Mesenchymal stem cell (in vitro differentiated cells and primary cell): ENCODE data around the gene GNAT1.

Experiments used
- DNase-seq: peaks from one replicate; pipeline ENCODE4 v3.0.0-alpha.2; 2013
- H2AFZ ChIP-seq: one replicate; pipeline ENCODE4 v1.6.1; 2013; ENCODE audit warnings: low read depth, mild to moderate bottlenecking, control low read depth, inconsistent platforms, low read length, moderate library complexity
- H2AK5ac ChIP-seq: 2 replicates; pipeline ENCODE4 v1.6.1; 2013; ENCODE audit warnings: low read length, moderate library complexity, mild to moderate bottlenecking, inconsistent platforms; ENCODE audit not compliant: severe bottlenecking
- H2BK120ac ChIP-seq: one replicate; pipeline ENCODE4 v1.6.1; 2013; ENCODE audit warnings: low read depth, mild to moderate bottlenecking, inconsistent platforms, low read length, moderate library complexity
- H2BK12ac ChIP-seq, 2 experiments: one replicate each; pipeline ENCODE4 v1.6.1; 2013; ENCODE audit warnings: inconsistent platforms in 2 of 2, low read length in 2 of 2, mild to moderate bottlenecking in 2 of 2, moderate library complexity in 2 of 2, control low read depth in 1 of 2
- H2BK15ac ChIP-seq: one replicate; pipeline ENCODE4 v1.6.1; 2013; ENCODE audit warnings: mild to moderate bottlenecking, low read depth, inconsistent platforms; ENCODE audit not compliant: poor library complexity, severe bottlenecking
- H2BK5ac ChIP-seq: 2 replicates; pipeline ENCODE4 v1.6.1; 2013; ENCODE audit warnings: low read depth, mild to moderate bottlenecking, low read length, control low read depth, inconsistent platforms; ENCODE audit not compliant: poor library complexity, severe bottlenecking
- H3K14ac ChIP-seq, 2 experiments: one replicate each; pipeline ENCODE4 v1.6.1; 2013; ENCODE audit warnings: inconsistent platforms in 2 of 2, low read length in 2 of 2, control low read depth in 1 of 2, mild to moderate bottlenecking in 1 of 2, moderate library complexity in 1 of 2
- H3K18ac ChIP-seq, 2 experiments: one replicate each; pipeline ENCODE4 v1.6.1; 2013; ENCODE audit warnings: inconsistent platforms in 2 of 2, low read length in 2 of 2, control low read depth in 1 of 2, low read depth in 1 of 2, mild to moderate bottlenecking in 1 of 2
- H3K23ac ChIP-seq, 2 experiments: one replicate each; pipeline ENCODE4 v1.6.1; 2013; ENCODE audit warnings: inconsistent platforms in 2 of 2, low read length in 2 of 2, mild to moderate bottlenecking in 2 of 2, moderate library complexity in 2 of 2, control low read depth in 1 of 2
- H3K27ac ChIP-seq: 2 replicates; pipeline ENCODE4 v1.5.1; 2013; ENCODE audit warnings: mild to moderate bottlenecking, moderate library complexity, low read length, control low read depth, inconsistent platforms; ENCODE audit not compliant: poor library complexity, severe bottlenecking
- H3K27me3 ChIP-seq, 2 experiments: 2 replicates each; pipeline versions ENCODE4 v1.6.1 to v1.7.0; 2013; ENCODE audit warnings: low read length in 2 of 2, mild to moderate bottlenecking in 2 of 2, moderate library complexity in 2 of 2, control low read depth in 1 of 2, inconsistent platforms in 1 of 2; ENCODE audit not compliant: control insufficient read depth in 1 of 2, insufficient read depth in 1 of 2
- H3K36me3 ChIP-seq, 2 experiments: 2 replicates each; pipeline versions ENCODE4 v1.6.1 to v1.7.0; 2013; ENCODE audit warnings: low read length in 2 of 2, control low read depth in 1 of 2, inconsistent platforms in 1 of 2, low read depth in 1 of 2, mild to moderate bottlenecking in 1 of 2; ENCODE audit not compliant: insufficient read depth in 2 of 2, control insufficient read depth in 1 of 2
- H3K4ac ChIP-seq, 2 experiments: one replicate each; pipeline ENCODE4 v1.6.1; 2013; ENCODE audit warnings: inconsistent platforms in 2 of 2, low read length in 2 of 2, mild to moderate bottlenecking in 2 of 2, moderate library complexity in 2 of 2, control low read depth in 1 of 2, low read depth in 1 of 2
- H3K4me1 ChIP-seq: 2 replicates; pipeline ENCODE4 v1.6.1; 2013; ENCODE audit warnings: low read depth, low read length, control low read depth; ENCODE audit not compliant: control insufficient read depth, insufficient read depth
- H3K4me2 ChIP-seq: 2 replicates; pipeline ENCODE4 v1.6.1; 2013; ENCODE audit warnings: low read length, mild to moderate bottlenecking, inconsistent platforms; ENCODE audit not compliant: poor library complexity, severe bottlenecking
- H3K4me3 ChIP-seq, 2 experiments: 2 replicates each; pipeline versions ENCODE4 v1.5.1 to v1.7.0; 2013; ENCODE audit warnings: low read length in 2 of 2, mild to moderate bottlenecking in 2 of 2, control low read depth in 1 of 2, low read depth in 1 of 2; ENCODE audit not compliant: insufficient read depth in 1 of 2
- H3K79me1 ChIP-seq: replicated peaks from 2 replicates; pipeline ENCODE4 v1.6.1; 2013; ENCODE audit warnings: mild to moderate bottlenecking, control low read depth, low read length, inconsistent platforms; ENCODE audit not compliant: poor library complexity, severe bottlenecking
- H3K9ac ChIP-seq: 2 replicates; pipeline ENCODE4 v1.7.0; 2013; ENCODE audit warnings: mild to moderate bottlenecking, low read length, moderate library complexity
- H3K9me3 ChIP-seq: 2 replicates; pipeline ENCODE4 v1.7.0; 2013; ENCODE audit warnings: mild to moderate bottlenecking, low read length; ENCODE audit not compliant: control insufficient read depth
- H4K8ac ChIP-seq: one replicate; pipeline ENCODE4 v1.6.1; 2013; ENCODE audit warnings: inconsistent platforms, mild to moderate bottlenecking, low read length, moderate library complexity
- H4K91ac ChIP-seq: one replicate; pipeline ENCODE4 v1.6.1; 2013; ENCODE audit warnings: mild to moderate bottlenecking, low read length, inconsistent platforms
- whole genome bisulfite sequencing: methylation state at CpG from one replicate; pipeline ENCODE4 v1.1.7; 2013; ENCODE audit warnings: mixed read lengths; 5-methylcytosine and 5-hydroxymethylcytosine counted together

The GNAT1 gene

GRCh38 chr3:50237754-50238548, 46.5 kb downstream of the GNAT1 start:
- Histone ChIP-seq H2BK15ac (no peak overlapping the region), H3K18ac (peak overlapping the region; percentile 92 to 97), H4K8ac (peak overlapping the region; percentile 91), H3K4me3 (peak overlapping the region; percentile 88 to 100), H3K9ac (peak overlapping the region; percentile 96), H3K36me3 (peaks cover 18 to 36% of the 10 kb centered on the region in 2 experiments), H3K27ac (peak overlapping the region; percentile 92), H3K79me1 (peaks cover 6% of the 10 kb centered on the region), H2BK12ac (peak overlapping the region in 1 of 2 experiments; percentile 6), H3K27me3 (no peaks in the 10 kb centered on the region), H2AK5ac (peak overlapping the region; percentile 42), H2BK5ac (peak overlapping the region; percentile 74), H2AFZ (no peak overlapping the region), H3K23ac (peak overlapping the region in 1 of 2 experiments; percentile 96), H3K14ac (peak overlapping the region in 1 of 2 experiments; percentile 98), H3K4me2 (peak overlapping the region; percentile 95), H3K4ac (peak overlapping the region; percentile 83 to 95), H2BK120ac (peak overlapping the region; percentile 69), H3K9me3 (no peaks in the 10 kb centered on the region), H4K91ac (peak overlapping the region; percentile 66), H3K4me1 (peaks cover 48% of the 10 kb centered on the region)
- 2% methylated on average over 31 of the region's 31 CpGs for WGBS
- peak; percentile 88 for DNase-seq

DNA sequence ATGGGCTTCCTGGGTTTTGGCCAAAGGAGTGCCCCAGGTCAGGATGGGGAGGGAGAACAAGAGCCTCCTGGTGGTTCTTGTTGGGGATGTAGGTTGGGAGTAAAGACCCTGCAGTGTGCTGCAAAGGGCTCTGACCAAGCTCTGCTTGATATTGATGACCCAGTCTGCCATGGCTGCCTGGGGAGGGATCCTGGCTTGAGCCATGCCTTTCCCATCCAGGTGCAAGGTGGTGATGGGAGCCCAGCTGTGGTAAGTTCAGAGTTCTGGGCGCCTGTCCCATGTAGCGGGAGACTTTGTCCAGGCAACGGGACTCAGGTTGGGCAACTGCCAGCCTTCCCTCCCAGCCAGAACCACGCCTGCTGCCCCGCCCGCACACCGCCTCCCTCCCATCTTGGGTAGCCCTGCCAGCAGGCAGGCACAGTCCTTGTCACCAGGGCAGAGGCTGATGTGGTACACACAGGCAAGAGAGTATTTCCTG, 47.2 kb downstream of the GNAT1 start:
- peak overlapping the region; percentile 7 for H2AK5ac ChIP-seq
- no peak overlapping the region for H2BK15ac ChIP-seq
- H2BK12ac ChIP-seq, result peak overlapping the region; percentile 6 to 37
- H3K4me1 ChIP-seq, result peaks cover 54% of the 10 kb centered on the region
- peak overlapping the region; percentile 69 for H2BK120ac ChIP-seq
- H3K9ac ChIP-seq, result peak overlapping the region; percentile 96
- H3K14ac ChIP-seq, result peak overlapping the region in 1 of 2 experiments; percentile 91
- peaks cover 6% of the 10 kb centered on the region for H3K79me1 ChIP-seq
- peak overlapping the region; percentile 88 to 100 for H3K4me3 ChIP-seq
- no peaks in the 10 kb centered on the region for H3K27me3 ChIP-seq
- peak overlapping the region; percentile 73 for H4K8ac ChIP-seq
- no peak for DNase-seq
- no peak overlapping the region for H2AFZ ChIP-seq
- H3K4ac ChIP-seq, result peak overlapping the region in 1 of 2 experiments; percentile 95
- H3K18ac ChIP-seq, result peak overlapping the region; percentile 68 to 79
- peak overlapping the region; percentile 72 for H3K27ac ChIP-seq
- peak overlapping the region; percentile 63 for H3K4me2 ChIP-seq
- H3K36me3 ChIP-seq, result peaks cover 21 to 38% of the 10 kb centered on the region in 2 experiments
- H2BK5ac ChIP-seq, result no peak overlapping the region
- H3K23ac ChIP-seq, result no peak overlapping the region
- no peaks in the 10 kb centered on the region for H3K9me3 ChIP-seq
- WGBS, result 91% methylated on average over 7 of the region's 7 CpGs
- peak overlapping the region; percentile 64 for H4K91ac ChIP-seq

DNA sequence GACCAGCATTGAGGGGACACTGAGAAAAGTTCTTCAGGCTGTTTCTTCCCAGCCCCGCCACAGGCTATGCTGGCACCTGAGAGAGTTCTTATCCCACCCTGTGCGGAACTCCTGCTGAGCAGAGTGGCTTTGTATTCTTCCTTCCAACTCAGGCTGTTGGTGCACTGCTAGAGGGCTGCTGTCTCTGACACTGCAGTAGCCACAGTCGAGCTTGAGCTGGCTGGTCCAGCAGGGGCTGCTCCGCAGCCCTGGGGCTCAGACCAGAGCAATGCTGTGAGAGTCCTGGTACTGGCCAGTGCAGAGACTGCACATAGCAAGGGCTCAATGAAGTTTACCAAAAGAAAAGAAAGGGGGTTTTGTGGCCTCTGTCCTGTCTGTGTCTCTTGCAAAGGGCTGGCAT, 48.2 kb downstream of the GNAT1 start:
- H3K9me3 ChIP-seq, result no peaks in the 10 kb centered on the region
- WGBS, result 83% methylated on average over 4 of the region's 4 CpGs

GRCh38 chr3:50241163-50241562, 49.8 kb downstream of the GNAT1 start:
- Histone ChIP-seq H2BK120ac (no peak overlapping the region), H3K4me3 (no peak overlapping the region), H3K9ac (no peak overlapping the region), H2BK15ac (no peak overlapping the region), H3K36me3 (peaks cover 33 to 55% of the 10 kb centered on the region in 2 experiments), H3K79me1 (no peaks in the 10 kb centered on the region), H2BK5ac (no peak overlapping the region), H3K9me3 (no peaks in the 10 kb centered on the region), H2AFZ (no peak overlapping the region), H2BK12ac (peak overlapping the region in 1 of 2 experiments; percentile 39), H4K91ac (no peak overlapping the region), H3K18ac (peak overlapping the region in 1 of 2 experiments; percentile 44), H3K14ac (no peak overlapping the region), H3K4me1 (peaks cover 62% of the 10 kb centered on the region), H3K27ac (no peak overlapping the region), H3K4ac (peak overlapping the region in 1 of 2 experiments; percentile 10), H2AK5ac (no peak overlapping the region), H4K8ac (no peak overlapping the region), H3K4me2 (no peak overlapping the region), H3K27me3 (no peaks in the 10 kb centered on the region), H3K23ac (no peak overlapping the region)
- DNase-seq, result no peak
- 56% methylated on average over 4 of the region's 4 CpGs for WGBS

More for the DNA sequence above, 48.2 kb downstream of the GNAT1 start:
- Histone ChIP-seq H3K27me3 (no peaks in the 10 kb centered on the region), H3K14ac (no peak overlapping the region), H3K4me2 (no peak overlapping the region), H3K4me1 (peaks cover 58% of the 10 kb centered on the region), H2AFZ (no peak overlapping the region), H3K9ac (peak overlapping the region; percentile 96), H3K79me1 (peaks cover 4% of the 10 kb centered on the region), H3K4me3 (no peak overlapping the region), H2BK5ac (no peak overlapping the region), H2BK120ac (no peak overlapping the region), H4K8ac (no peak overlapping the region), H3K18ac (no peak overlapping the region), H3K27ac (no peak overlapping the region), H2AK5ac (no peak overlapping the region), H2BK12ac (no peak overlapping the region), H3K23ac (no peak overlapping the region), H3K4ac (no peak overlapping the region), H2BK15ac (peak overlapping the region; percentile 21), H4K91ac (no peak overlapping the region), H3K36me3 (peaks cover 29 to 45% of the 10 kb centered on the region in 2 experiments)
- no peak for DNase-seq
